ENCODE results near the gene CRB1.

CRB1 gene

DNA sequence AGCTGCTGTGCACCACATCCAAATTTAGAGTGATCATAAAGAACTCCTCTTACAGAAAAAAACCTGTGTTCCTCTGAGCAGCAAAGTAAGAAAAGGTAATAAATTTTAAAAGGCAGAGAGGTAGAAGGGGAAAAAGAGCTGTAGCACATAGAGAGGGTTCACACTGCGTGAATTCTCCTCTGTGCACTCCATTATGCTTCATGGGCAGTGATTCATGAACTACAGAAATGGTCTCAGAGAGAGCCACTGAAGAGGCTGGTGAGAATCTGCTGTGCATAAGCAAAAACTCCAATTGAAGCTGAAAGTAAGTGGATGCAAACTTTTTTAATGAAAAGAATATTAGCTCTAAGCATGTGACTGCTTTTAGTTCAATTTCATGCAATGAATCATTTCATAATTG lies 65.0 kb downstream of the CRB1 start:
- TF ChIP-seq CTCF (IDR thresholded peaks at IDR 0.05), result no peak

GRCh38 chr1:197336571-197336970 lies 68.5 kb downstream of the CRB1 start:
- no peak for TF ChIP-seq CTCF (IDR thresholded peaks at IDR 0.05)

DNA sequence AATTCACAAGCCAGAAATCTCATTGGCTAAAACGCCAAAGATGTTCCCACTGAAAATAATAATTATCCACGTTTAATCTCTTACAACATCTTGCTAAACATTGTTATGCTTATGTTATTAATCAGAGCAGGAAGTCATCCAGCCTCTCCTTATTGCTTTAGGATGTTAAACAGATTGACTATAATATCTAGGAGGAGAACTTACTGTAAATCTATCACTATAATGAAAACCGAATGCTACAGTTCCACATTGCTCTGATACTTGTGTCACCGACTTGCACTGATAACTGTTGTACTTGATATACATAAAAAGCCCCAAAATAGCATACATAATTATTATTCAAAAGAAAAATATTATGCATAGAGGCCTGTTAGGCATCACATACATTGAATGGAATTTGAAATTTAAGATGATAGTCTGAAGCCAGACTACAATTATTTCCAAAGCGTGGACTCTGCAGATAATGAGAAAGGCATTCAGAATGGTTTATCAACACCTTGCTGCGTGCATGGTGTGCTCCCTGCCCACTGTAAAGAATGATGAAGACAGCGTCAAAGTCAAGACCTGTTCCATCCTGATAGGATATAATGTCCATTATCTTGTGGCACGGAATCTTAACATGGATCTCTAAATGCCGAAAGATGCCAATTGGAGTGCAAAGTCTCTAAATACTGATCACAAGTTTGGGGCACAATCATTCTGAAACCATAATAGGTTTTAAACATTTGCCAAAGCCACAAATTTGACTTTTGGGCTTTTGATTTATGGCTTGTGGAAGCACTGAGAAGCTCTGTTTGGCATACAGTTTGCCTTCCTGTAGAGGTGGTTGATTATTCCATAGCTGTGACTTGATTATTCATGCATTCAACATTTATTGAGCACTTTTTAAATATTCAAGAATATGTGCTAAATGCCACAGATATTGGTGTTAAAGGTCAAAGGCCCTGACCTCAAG lies 71.3 kb downstream of the CRB1 start:
- TF ChIP-seq CTCF (IDR thresholded peaks at IDR 0.05), result no peak

DNA sequence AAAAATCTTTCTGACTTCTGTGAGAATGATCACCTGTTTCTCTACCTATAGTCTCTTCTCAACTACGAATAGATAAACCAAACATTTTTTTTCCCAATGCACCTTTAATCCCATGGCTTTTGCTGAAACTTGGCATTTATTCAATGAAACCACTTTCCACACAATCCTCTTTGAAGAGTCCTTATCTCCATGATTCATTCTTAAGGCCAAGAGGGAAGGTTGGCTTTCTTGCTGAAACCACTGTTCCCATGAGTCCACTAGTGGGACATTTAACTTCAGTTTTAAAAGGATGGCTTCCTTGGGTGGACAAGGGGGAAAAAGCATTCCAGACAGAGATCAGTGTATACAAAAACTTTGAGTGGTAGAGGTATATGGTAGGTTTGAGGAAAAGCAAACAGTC lies 73.6 kb downstream of the CRB1 start:
- TF ChIP-seq CTCF (IDR thresholded peaks at IDR 0.05), result no peak

- TF ChIP-seq CTCF (IDR thresholded peaks at IDR 0.05), result no peak
Observed at GRCh38 chr1:197342044-197342565, 74.1 kb downstream of the CRB1 start.

- no peak for TF ChIP-seq CTCF (IDR thresholded peaks at IDR 0.05)
Observed at GRCh38 chr1:197342669-197343068, 74.6 kb downstream of the CRB1 start.

DNA sequence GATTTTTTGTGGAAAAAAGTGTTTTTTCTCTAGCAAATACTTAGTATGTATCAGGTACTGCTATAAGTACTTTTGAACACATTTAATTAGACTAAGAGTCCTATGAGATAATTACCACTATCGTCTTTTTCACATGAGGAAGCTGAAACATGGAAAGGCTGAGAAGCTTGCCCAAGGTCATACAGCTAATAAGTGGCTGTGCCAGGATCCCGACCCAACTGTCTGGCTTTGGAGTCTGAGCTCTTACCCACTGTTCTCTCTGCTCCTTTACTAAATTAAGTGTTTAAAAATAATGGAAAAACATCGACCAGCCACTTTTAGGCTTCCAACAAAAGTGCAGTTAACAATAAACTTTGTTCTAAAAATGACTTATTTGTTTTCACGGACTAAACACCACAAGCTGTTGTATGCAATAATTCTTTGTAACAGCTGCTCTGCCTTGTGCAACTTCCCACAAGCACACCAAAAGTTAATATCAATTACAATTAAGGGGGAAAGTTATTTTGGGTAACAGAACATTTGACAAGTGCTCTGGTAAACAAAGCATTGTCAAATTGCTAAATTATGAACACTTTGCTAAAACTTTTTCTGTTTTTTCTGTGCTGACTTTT lies 75.7 kb downstream of the CRB1 start:
- TF ChIP-seq CTCF (IDR thresholded peaks at IDR 0.05), result no peak

All from LNCAP (cell line).